ENCODE data around the gene LZTR1. TPM values are rescaled to one million over a fixed set of nuclear protein-coding genes. Genes with fewer than 3 reads are reported as not detected.

Gene LZTR1
- total and polyA plus RNA-seq, 2 of the 8 experiments (the other 6 are each of a cell fraction or from before 2014, with no cell fraction given), result 22.3 to 31.0 TPM

DNA sequence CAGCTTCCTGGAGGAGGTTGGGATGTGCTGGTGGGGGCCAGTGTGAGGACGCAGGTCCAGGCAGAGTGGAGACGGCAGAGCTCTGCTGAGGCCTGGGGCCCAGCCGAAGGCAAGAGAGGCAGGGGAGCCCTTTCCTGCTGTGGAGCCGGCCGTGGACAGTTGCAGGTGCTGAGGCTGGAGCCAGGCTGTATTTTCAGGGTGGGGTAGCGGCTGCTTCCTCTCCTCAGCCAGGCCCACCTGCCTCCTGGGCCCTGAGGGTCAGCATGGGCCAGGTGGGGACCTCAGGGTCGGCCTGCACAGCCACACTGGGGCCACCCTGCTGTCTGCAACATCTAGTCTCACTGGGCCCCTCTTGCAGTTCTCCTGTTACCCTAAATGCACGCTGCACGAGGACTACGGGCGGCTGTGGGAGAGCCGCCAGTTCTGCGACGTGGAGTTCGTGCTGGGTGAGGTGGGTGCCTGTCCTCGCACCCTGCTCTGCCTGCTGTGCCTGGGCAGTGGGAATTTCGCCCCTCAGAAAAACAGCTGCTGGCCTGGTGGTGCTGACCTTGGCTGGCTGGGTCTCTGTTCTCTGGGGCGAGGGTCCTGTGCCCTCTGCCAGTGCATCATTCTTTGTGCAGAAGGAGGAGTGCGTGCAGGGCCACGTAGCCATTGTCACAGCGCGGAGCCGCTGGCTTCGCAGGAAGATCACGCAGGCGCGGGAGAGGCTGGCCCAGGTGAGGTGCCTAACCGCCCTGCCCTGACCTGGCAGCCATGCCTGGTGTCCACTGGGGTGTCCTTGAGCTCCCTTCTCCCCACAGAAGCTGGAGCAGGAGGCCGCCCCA, 11.4 kb downstream of the LZTR1 start (continued):
- TF ChIP-seq TBP (IDR thresholded peaks at IDR 0.05; ENCODE audit: low read depth, low read length), result no peak
- no peak for TF ChIP-seq BRCA1 (IDR thresholded peaks at IDR 0.05; ENCODE audit: low read depth, low read length)
- TF ChIP-seq POLR2AphosphoS5 (IDR thresholded peaks at IDR 0.05; ENCODE audit: low read depth, low read length), result no peak
- TF ChIP-seq SP2 (IDR thresholded peaks at IDR 0.05; ENCODE audit: low read length), result no peak
- no peak for TF ChIP-seq PHF8 (conservative IDR thresholded peaks at IDR 0.05; ENCODE audit: low read depth, low read length)
